Fibroblast of villous mesenchyme (primary cell): ENCODE results near the gene PACSIN1. TPM values are rescaled to one million over a fixed set of nuclear protein-coding genes. Genes with fewer than 3 reads are reported as not detected.

Experiments used
- DNase-seq: peaks from one replicate; pipeline ENCODE4 v3.0.0-alpha.2; 2010; ENCODE audit warnings: low read depth
- H3K4me3 ChIP-seq: 2 replicates; pipeline ENCODE4 v1.5.1; 2011; ENCODE audit warnings: low read depth, mild to moderate bottlenecking, low read length
- total RNA-seq: library from RNA; depleted of rRNA; stranded (reverse); fragments of >200 nt; gene quantifications from 2 replicates; pipeline ENCODE4 v1.2.3, GENCODE V29; 2012
- TF ChIP-seq, protein P1 (sequence below): IDR thresholded peaks from 2 replicates; pipeline ENCODE4 v1.5.1; 2012; ENCODE audit warnings: low read depth, mild to moderate bottlenecking, low read length; ENCODE audit not compliant: insufficient read depth

PACSIN1 gene
- total RNA-seq, 1 donor = under 0.01 TPM

- TF ChIP-seq, protein P1, sequence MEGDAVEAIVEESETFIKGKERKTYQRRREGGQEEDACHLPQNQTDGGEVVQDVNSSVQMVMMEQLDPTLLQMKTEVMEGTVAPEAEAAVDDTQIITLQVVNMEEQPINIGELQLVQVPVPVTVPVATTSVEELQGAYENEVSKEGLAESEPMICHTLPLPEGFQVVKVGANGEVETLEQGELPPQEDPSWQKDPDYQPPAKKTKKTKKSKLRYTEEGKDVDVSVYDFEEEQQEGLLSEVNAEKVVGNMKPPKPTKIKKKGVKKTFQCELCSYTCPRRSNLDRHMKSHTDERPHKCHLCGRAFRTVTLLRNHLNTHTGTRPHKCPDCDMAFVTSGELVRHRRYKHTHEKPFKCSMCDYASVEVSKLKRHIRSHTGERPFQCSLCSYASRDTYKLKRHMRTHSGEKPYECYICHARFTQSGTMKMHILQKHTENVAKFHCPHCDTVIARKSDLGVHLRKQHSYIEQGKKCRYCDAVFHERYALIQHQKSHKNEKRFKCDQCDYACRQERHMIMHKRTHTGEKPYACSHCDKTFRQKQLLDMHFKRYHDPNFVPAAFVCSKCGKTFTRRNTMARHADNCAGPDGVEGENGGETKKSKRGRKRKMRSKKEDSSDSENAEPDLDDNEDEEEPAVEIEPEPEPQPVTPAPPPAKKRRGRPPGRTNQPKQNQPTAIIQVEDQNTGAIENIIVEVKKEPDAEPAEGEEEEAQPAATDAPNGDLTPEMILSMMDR = no peak
- DNase-seq = no peak
- H3K4me3 ChIP-seq = no peak overlapping the region
These were observed 79.0 kb downstream of the PACSIN1 start for GRCh38 chr6:34544776-34545471.

GRCh38 chr6:34546551-34547321 lies 80.9 kb downstream of the PACSIN1 start:
- TF ChIP-seq, protein P1 = no peak
- H3K4me3 ChIP-seq = no peak overlapping the region
- no peak for DNase-seq

- TF ChIP-seq, protein P1 = no peak
- no peak for DNase-seq
- H3K4me3 ChIP-seq = no peak overlapping the region
These were observed 82.1 kb downstream of the PACSIN1 start for GRCh38 chr6:34547701-34548644.

GRCh38 chr6:34549026-34549803 lies 83.3 kb downstream of the PACSIN1 start:
- TF ChIP-seq, protein P1 = no peak
- H3K4me3 ChIP-seq = no peak overlapping the region
- DNase-seq = no peak

- no peak for DNase-seq
- H3K4me3 ChIP-seq = no peak overlapping the region
- TF ChIP-seq, protein P1 = no peak
These were observed 83.9 kb downstream of the PACSIN1 start for GRCh38 chr6:34549804-34550202.

DNA sequence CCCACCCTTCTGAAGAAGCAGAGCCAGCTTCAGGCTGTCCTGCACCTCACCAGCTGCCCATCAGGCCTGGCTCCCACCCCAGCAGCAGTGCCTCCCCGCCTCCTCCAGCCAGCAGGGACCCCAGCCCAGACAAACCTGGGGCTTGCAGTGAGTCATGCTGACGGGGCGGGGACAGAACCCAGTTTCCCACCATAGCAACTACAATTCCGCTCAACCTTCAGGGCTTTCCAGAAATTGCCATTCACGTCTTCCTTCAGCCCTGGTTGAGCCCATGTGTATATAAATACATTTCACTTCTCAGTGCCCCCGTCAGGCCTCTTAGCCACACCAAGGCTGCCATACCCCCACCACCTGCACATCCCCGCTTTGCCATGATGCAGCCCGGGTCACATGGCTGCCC lies 85.8 kb downstream of the PACSIN1 start:
- no peak overlapping the region for H3K4me3 ChIP-seq
- no peak for DNase-seq
- TF ChIP-seq, protein P1 = no peak
